Measurements from ENCODE around the gene CD180.
A peak's percentile ranks its signal among the peaks of the same experiment; 100 is the strongest.
"Not testable (repeated sequence)": the region's sequence is repeated elsewhere in the genome, so short reads cannot be mapped to it uniquely, and the experiment has no call there.

Gene CD180

GRCh38 chr5:67187006-67187715 lies 9.4 kb downstream of the CD180 start:
- no peak for DNase-seq

- no peak for DNase-seq
These were observed 12.7 kb downstream of the CD180 start for GRCh38 chr5:67183859-67184258.

GRCh38 chr5:67182301-67182790 lies 14.3 kb downstream of the CD180 start:
- peak; percentile 56 for DNase-seq

GRCh38 chr5:67181648-67182221 lies 14.9 kb downstream of the CD180 start:
- DNase-seq, result no peak

GRCh38 chr5:67179697-67180361 lies 16.8 kb downstream of the CD180 start:
- no peak for DNase-seq

- DNase-seq, result no peak
These were observed 17.6 kb downstream of the CD180 start for GRCh38 chr5:67178966-67179365.

GRCh38 chr5:67178085-67178484 lies 18.5 kb downstream of the CD180 start:
- DNase-seq, result no peak

GRCh38 chr5:67176936-67177335 lies 19.7 kb downstream of the CD180 start:
- DNase-seq, result no peak

- DNase-seq, result no peak
These were observed 22.6 kb downstream of the CD180 start for GRCh38 chr5:67173959-67174358.

GRCh38 chr5:67173351-67173750 lies 23.2 kb downstream of the CD180 start:
- not testable (repeated sequence) for DNase-seq

GRCh38 chr5:67170767-67171166 lies 25.8 kb downstream of the CD180 start:
- no peak for DNase-seq

- no peak for DNase-seq
These were observed 28.5 kb downstream of the CD180 start for GRCh38 chr5:67168069-67168468.

- no peak for DNase-seq
These were observed 29.9 kb downstream of the CD180 start for GRCh38 chr5:67166460-67167285.

- peak; percentile 86 for DNase-seq
These were observed 30.8 kb downstream of the CD180 start for GRCh38 chr5:67165526-67166459.

- no peak for DNase-seq
These were observed 31.6 kb downstream of the CD180 start for GRCh38 chr5:67164856-67165525.

- no peak for DNase-seq
These were observed 32.6 kb downstream of the CD180 start for GRCh38 chr5:67163863-67164595.

GRCh38 chr5:67163231-67163756 lies 33.3 kb downstream of the CD180 start:
- DNase-seq, result no peak

GRCh38 chr5:67161767-67162166 lies 34.8 kb downstream of the CD180 start:
- no peak for DNase-seq

- no peak for DNase-seq
These were observed 35.6 kb downstream of the CD180 start for GRCh38 chr5:67160985-67161384.

- no peak for DNase-seq
These were observed 36.3 kb downstream of the CD180 start for GRCh38 chr5:67160272-67160671.

All from right hindlimb (tissue), 1 donor.